Measurements from ENCODE around the gene PRKN. TPM values are rescaled to one million over a fixed set of nuclear protein-coding genes. Genes with fewer than 3 reads are reported as not detected.

The PRKN gene
- total RNA-seq, 2 donors from 2014 or later, result 15.7 to 19.3 TPM

DNA sequence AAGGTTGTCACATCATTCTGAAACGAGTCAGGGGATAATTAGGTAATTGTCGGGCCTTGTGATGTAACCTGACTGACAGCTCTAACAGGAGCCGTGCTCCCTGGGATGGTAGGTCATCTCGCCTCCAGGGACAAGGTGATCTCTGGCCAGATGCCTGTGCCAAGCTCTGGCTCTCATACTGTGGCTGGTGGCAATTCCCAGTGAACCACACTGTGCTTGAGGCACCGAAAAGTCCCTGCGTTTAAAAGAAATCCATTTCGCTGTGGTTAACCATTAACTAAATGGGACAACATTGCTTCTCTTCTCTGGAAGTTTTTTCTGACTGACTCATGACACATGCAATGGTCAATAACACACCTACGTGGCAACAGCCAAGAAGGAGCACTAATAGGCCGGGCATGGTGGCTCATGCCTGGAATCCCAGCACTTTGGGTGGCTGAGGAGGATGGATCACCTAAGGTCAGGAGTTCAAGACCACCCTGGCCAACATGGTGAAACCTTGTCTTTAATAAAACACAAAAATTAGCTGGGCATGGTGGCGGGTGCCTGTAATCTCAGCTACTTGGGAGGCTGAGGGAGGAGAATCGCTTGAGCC lies 669.2 kb downstream of the PRKN start:
- Histone ChIP-seq H3K9me3 (no peaks in the 10 kb centered on the region), H3K4me3 (no peak overlapping the region), H3K27me3 (no peaks in the 10 kb centered on the region), H3K27ac (peak overlapping the region; percentile 54 to 79), H3K36me3 (no peaks in the 10 kb centered on the region), H3K4me1 (peaks cover 0 to 9% of the 10 kb centered on the region in 2 donors)
- DNase-seq (ENCODE audit: low spot score), result no peak
- TF ChIP-seq, protein P1, sequence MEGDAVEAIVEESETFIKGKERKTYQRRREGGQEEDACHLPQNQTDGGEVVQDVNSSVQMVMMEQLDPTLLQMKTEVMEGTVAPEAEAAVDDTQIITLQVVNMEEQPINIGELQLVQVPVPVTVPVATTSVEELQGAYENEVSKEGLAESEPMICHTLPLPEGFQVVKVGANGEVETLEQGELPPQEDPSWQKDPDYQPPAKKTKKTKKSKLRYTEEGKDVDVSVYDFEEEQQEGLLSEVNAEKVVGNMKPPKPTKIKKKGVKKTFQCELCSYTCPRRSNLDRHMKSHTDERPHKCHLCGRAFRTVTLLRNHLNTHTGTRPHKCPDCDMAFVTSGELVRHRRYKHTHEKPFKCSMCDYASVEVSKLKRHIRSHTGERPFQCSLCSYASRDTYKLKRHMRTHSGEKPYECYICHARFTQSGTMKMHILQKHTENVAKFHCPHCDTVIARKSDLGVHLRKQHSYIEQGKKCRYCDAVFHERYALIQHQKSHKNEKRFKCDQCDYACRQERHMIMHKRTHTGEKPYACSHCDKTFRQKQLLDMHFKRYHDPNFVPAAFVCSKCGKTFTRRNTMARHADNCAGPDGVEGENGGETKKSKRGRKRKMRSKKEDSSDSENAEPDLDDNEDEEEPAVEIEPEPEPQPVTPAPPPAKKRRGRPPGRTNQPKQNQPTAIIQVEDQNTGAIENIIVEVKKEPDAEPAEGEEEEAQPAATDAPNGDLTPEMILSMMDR (IDR thresholded peaks at IDR 0.05), result no peak

DNA sequence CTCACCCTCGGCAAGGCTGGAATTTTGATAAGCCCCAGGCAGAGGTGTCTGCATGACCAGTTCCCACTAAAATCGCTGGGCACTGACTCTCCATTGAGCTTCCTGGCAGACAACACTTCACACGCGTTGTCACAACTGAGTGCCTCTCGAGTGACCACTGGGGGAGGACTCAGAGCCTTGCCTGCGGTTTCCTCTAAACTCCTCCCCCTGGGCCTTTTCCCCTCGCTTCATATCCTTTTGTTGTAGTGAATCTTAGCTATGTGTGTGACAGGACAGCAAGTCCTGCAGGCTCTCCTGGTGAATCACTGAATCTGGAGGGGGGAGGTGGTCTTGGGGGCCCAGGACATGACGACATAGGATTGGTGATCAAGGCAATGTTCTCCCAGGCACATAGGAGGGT lies 670.8 kb downstream of the PRKN start:
- TF ChIP-seq, protein P1 (IDR thresholded peaks at IDR 0.05), result peak in 1 of 2 donors; percentile 28
- no peaks in the 10 kb centered on the region for H3K27me3 ChIP-seq
- H3K4me3 ChIP-seq, result peak overlapping the region in 1 of 2 donors; percentile 19
- DNase-seq (ENCODE audit: low spot score), result peak; percentile 68
- H3K36me3 ChIP-seq, result no peaks in the 10 kb centered on the region
- H3K9me3 ChIP-seq, result no peaks in the 10 kb centered on the region
- H3K27ac ChIP-seq, result peak overlapping the region; percentile 54 to 79
- peaks cover 0 to 9% of the 10 kb centered on the region in 2 donors for H3K4me1 ChIP-seq

DNA sequence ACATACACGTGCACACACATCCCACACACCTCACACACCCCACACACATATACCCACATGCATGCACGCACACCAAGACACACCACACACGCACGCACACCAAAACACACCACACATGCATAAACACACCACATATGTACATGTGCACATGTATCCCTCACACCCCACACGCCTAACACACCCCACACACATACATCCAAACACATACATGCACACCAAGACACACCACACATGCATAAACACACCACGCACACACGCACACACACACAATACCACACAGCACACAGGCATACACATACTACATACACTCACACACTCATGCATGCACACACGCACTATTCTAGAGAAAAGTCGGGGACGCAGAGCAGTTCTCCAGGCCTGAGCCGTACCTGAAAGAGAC lies 671.5 kb downstream of the PRKN start:
- DNase-seq (ENCODE audit: low spot score), result no peak
- peak overlapping the region in 1 of 2 donors; percentile 19 for H3K4me3 ChIP-seq
- TF ChIP-seq, protein P1 (IDR thresholded peaks at IDR 0.05), result no peak
- H3K36me3 ChIP-seq, result no peaks in the 10 kb centered on the region
- H3K9me3 ChIP-seq, result no peaks in the 10 kb centered on the region
- peaks cover 0 to 9% of the 10 kb centered on the region in 2 donors for H3K4me1 ChIP-seq
- no peaks in the 10 kb centered on the region for H3K27me3 ChIP-seq
- H3K27ac ChIP-seq, result peak overlapping the region; percentile 54 to 79

DNA sequence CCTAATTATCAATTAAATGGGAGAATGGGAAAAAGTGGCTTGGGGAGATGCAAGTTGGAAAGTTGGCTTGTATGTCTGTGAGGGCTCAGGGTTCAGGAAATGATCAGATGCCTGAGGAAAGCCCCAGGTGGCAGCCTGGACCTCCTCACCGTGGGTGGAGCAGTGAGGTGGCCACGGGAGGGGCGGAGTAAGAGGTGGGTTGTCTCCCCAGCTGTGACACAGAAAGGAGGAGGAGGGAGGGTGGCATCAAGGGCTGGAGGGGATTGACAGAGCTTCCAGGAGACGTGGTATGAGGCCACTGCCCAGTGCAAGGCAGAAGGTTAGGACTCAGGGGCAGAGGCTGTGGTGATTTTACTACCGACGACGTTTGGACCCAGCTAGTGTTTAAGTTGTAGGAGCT lies 672.2 kb downstream of the PRKN start:
- Histone ChIP-seq H3K9me3 (no peaks in the 10 kb centered on the region), H3K4me1 (peaks cover 0 to 9% of the 10 kb centered on the region in 2 donors), H3K4me3 (no peak overlapping the region), H3K36me3 (no peaks in the 10 kb centered on the region), H3K27ac (peak overlapping the region; percentile 22 to 55), H3K27me3 (no peaks in the 10 kb centered on the region)
- DNase-seq (ENCODE audit: low spot score), result no peak
- TF ChIP-seq, protein P1 (IDR thresholded peaks at IDR 0.05), result no peak

DNA sequence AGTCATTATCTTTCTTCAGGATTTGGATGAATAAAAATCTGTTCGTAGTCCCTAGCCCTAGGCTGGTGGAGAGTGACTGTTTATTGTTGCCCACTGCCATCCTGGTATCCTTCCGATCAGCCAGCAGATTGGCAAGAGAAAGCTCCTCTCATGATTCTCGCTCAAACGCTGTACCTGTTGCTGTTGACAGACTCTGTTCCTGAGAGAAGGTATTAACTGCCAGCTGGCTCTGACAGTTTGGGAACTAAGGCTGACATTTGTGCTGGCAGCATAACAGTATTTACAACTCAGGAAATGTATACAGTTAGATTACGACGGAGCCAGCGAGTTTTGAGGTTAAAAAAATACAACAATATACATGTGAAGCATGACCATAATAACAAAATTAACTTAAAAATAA lies 674.5 kb downstream of the PRKN start:
- peaks cover 0 to 9% of the 10 kb centered on the region in 2 donors for H3K4me1 ChIP-seq
- H3K9me3 ChIP-seq, result no peaks in the 10 kb centered on the region
- peak overlapping the region; percentile 3 to 7 for H3K27ac ChIP-seq
- H3K4me3 ChIP-seq, result no peak overlapping the region
- no peaks in the 10 kb centered on the region for H3K27me3 ChIP-seq
- TF ChIP-seq, protein P1 (IDR thresholded peaks at IDR 0.05), result no peak
- DNase-seq (ENCODE audit: low spot score), result no peak
- H3K36me3 ChIP-seq, result no peaks in the 10 kb centered on the region

DNA sequence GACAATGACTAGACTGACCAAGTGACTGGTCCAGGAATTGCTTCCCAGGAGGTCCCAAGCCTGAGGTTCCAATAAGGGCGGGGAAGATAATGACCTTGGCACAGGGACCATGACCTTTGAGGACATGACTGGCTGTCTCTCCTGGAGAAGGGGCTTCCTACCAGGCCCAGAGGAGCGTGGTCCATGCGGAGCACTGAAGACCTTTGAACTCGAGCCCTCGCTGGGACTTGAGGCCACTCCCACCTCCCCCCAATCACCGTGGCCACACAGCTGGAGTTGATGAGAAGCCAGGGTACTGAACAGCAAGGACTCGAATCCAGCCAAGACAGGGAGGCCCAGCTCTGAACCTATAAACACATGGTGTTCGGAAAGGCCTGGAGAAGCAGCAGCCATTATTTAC lies 677.0 kb downstream of the PRKN start:
- Histone ChIP-seq H3K4me1 (peaks cover 0 to 3% of the 10 kb centered on the region in 2 donors), H3K27me3 (no peaks in the 10 kb centered on the region), H3K4me3 (no peak overlapping the region), H3K9me3 (no peaks in the 10 kb centered on the region), H3K36me3 (no peaks in the 10 kb centered on the region), H3K27ac (no peak overlapping the region)
- no peak for DNase-seq (ENCODE audit: low spot score)
- TF ChIP-seq, protein P1 (IDR thresholded peaks at IDR 0.05), result no peak
